ENCODE measurements around the gene CENPX.

Gene CENPX

DNA sequence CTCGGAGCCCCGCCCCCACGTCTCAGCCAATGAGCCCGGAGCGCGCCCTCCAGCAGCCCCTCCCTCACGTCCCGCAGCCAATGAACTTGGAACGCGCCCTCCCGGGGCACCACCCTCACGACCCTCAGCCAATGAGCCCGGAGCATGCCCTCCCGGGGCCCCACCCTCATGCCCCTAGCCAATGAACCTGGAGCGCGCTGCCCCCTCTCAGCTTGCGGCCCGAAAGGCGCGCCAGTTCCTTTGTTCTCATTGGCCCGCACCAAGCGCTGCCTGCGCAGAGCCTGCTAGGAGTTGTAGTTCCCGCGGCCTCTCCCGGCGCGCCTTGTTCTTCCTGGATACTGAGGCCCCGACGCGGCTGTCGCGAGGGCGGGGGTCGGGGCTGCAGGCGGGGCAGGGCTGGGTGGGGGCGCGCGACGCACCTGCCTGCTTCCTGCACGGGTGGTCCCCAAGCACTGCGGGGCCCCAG, 336 bp upstream of the CENPX start, which contains the start of gene LRRC45:
Gene LRRC45 (plus strand): TSS at position 325 of the 466 bp plus-strand sequence. CDS start 339 bp downstream, outside the sequence.
- TF ChIP-seq JUND (IDR thresholded peaks at IDR 0.05; ENCODE audit: low read depth): no peak
- peak; percentile 99 to 100 for DNase-seq (ENCODE audit: low read depth in 1 of 2, low spot score in 1 of 2)
- in situ Hi-C loops (cut with HindIII; ENCODE audit: low pct_unique_long_range_greater_than_20kb, low sequenced_read_pairs): no loop called here

DNA sequence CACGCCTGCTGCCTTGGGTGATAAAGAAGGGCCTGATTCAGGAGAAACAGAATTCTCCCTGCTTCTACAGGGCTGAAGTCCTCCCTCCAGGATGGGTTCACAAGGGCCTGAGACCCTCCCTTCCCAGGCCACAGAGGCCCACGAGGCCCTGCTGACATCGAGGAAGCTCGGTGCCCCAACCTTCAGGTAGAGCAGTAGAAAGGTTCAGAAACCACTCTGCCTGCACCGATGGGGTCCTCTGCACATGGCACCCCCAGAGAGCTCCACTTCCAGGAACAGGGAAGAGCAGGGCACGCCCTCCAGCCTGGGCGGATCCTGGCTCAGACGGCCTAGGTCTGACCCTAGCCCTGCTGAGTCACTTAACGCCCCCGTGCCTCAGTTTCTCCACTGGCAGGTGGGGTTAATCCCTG, 773 bp downstream of the CENPX start:
- no peak for DNase-seq (ENCODE audit: low read depth in 1 of 2, low spot score in 1 of 2)
- no peak for TF ChIP-seq JUND (IDR thresholded peaks at IDR 0.05; ENCODE audit: low read depth)
- in situ Hi-C loops (cut with HindIII; ENCODE audit: low pct_unique_long_range_greater_than_20kb, low sequenced_read_pairs): no loop called here

DNA sequence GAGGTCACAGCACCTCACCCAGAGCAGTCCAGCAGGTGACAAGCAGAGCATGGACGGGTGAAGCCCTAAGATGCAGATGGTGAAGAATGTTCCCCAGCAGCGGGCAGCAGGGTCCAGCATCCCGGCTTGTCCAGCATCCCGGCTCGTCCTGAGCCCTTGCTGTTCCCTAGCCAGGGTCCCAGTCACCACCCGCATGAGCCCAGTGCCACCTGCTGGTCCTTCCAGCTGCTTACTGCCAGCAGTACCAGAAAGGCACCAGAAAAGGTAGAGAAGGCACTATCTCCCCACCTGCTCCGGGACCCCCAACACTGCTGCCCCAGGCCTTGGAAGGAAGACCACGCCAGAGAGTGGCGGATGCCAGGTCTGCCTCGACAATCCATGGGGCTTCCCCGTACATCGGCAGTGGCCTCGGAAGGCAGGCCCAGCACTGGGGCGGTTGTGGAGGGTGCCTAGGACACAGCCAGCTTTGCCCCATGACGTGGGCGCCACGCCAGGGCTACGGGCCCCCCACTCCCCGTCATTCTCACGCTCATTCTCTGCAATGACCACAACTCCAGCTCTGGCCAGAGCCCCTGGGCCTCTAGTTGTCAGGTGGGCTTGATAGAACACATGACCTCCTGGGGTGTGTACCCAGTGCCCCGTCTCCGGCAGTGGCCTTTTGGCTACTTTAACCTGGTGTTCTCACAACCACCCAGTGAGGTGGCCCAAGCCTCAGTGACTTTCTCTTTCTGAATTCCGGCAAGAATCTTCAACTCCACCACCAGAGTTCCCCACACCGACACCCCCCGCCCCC, 1.4 kb downstream of the CENPX start:
- TF ChIP-seq JUND (IDR thresholded peaks at IDR 0.05; ENCODE audit: low read depth): no peak
- in situ Hi-C loops (cut with HindIII; ENCODE audit: low pct_unique_long_range_greater_than_20kb, low sequenced_read_pairs): no loop called here
- DNase-seq (ENCODE audit: low read depth in 1 of 2, low spot score in 1 of 2): peak; percentile 88

- no peak for DNase-seq (ENCODE audit: low read depth in 1 of 2, low spot score in 1 of 2)
- in situ Hi-C loops (cut with HindIII; ENCODE audit: low pct_unique_long_range_greater_than_20kb, low sequenced_read_pairs): no loop called here
- TF ChIP-seq JUND (IDR thresholded peaks at IDR 0.05; ENCODE audit: low read depth): no peak
These were observed 2.0 kb downstream of the CENPX start for GRCh38 chr17:82020572-82021106.

- DNase-seq (ENCODE audit: low read depth in 1 of 2, low spot score in 1 of 2): peak; percentile 60 to 74
These were observed 2.7 kb downstream of the CENPX start for GRCh38 chr17:82019690-82020571.

GRCh38 chr17:82018989-82019689, 3.5 kb downstream of the CENPX start:
- TF ChIP-seq JUND (IDR thresholded peaks at IDR 0.05; ENCODE audit: low read depth): no peak

More at GRCh38 chr17:82019690-82020571, 2.7 kb downstream of the CENPX start:
- in situ Hi-C loops (cut with HindIII; ENCODE audit: low pct_unique_long_range_greater_than_20kb, low sequenced_read_pairs): no loop called here
- TF ChIP-seq JUND (IDR thresholded peaks at IDR 0.05; ENCODE audit: low read depth): no peak

DNA sequence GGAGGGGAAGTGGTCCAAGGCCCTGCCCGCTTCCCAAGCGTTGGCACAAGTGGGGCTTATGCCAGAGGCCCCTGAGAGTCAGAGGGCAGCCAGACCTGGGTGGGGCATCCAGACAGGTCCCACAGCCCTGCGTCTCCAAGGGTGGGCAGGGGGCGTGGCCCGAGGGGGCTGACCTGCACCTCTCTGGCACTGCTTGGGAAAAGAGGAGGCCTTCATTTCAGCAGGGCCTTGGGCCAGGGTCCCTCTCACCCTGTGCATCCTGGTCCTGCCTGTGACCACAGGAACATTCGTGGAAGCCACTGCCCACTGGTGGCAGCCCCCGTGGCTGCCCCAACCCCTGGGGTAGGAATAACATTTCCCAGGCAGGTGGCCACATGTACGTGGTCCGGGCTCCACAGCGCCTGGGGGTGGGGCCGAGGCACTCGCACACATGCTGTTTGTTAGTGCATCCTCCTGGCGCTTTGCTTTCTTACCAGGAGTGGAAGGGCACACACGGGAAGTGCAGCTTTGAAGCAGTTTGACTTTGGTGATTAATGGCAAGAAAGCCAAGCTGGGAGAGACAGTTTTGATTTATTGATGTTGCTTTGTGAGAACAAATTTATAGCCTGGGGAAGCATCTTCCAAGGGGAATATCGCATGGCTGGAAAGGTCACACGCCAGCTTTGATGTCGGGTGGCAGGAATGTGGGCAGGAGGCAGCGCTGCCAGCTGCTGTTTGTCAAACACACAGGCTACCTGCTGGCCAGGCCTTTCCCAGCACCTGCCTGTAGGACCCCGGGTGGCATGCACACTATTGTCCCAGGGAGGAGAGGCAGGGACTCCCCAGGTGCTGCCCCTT, 4.3 kb downstream of the CENPX start:
- in situ Hi-C loops (cut with HindIII; ENCODE audit: low pct_unique_long_range_greater_than_20kb, low sequenced_read_pairs): no loop called here
- TF ChIP-seq JUND (IDR thresholded peaks at IDR 0.05; ENCODE audit: low read depth): no peak

More at GRCh38 chr17:82018989-82019689, 3.5 kb downstream of the CENPX start:
- no peak for DNase-seq (ENCODE audit: low read depth in 1 of 2, low spot score in 1 of 2)
- in situ Hi-C loops (cut with HindIII; ENCODE audit: low pct_unique_long_range_greater_than_20kb, low sequenced_read_pairs): no loop called here

GRCh38 chr17:82017612-82018151, 5.0 kb downstream of the CENPX start:
- in situ Hi-C loops (cut with HindIII; ENCODE audit: low pct_unique_long_range_greater_than_20kb, low sequenced_read_pairs): no loop called here
- no peak for DNase-seq (ENCODE audit: low read depth in 1 of 2, low spot score in 1 of 2)
- TF ChIP-seq JUND (IDR thresholded peaks at IDR 0.05; ENCODE audit: low read depth): no peak

More for the DNA sequence above, 4.3 kb downstream of the CENPX start:
- DNase-seq (ENCODE audit: low read depth in 1 of 2, low spot score in 1 of 2): no peak

GRCh38 chr17:82016875-82017459, 5.7 kb downstream of the CENPX start:
- in situ Hi-C loops (cut with HindIII; ENCODE audit: low pct_unique_long_range_greater_than_20kb, low sequenced_read_pairs): no loop called here
- no peak for TF ChIP-seq JUND (IDR thresholded peaks at IDR 0.05; ENCODE audit: low read depth)
- DNase-seq (ENCODE audit: low read depth in 1 of 2, low spot score in 1 of 2): no peak

DNA sequence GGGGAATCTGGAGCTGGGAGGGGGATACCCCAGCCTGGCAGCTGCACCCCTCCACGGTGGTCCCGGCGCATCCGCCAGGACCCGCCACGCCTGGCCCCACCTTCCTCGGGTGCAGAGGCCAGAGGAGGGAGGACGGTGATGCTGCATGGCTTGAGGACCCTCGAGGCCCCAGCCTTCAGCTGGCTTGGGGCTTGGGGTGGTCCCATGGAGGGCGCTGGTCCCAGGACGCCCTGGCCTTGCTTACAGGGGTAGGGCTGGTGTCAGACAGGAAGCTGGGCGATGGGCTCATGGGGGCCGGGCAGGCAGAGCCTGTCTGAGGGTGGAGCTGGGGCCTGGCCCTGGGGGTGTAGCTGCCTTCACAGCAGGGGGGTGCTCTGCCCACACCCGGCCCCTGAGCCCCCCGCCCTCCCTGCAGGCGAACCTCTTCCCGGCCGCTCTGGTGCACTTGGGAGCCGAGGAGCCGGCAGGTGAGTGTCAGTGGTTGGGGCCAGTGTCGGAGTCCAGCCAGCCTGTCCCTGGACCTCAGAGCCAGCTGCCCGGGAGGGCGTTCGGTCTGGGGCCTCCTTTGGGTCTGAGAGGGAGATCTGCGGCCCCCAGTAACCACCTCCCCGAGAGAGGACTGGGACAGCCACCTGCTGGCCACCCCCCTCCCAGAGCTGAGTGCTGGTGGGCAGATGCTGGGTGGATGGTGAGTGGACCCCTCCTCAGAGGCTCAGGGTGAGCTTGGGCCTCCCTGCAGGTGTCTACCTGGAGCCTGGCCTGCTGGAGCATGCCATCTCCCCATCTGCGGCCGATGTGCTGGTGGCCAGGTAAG, 6.4 kb downstream of the CENPX start:
- no peak for DNase-seq (ENCODE audit: low read depth in 1 of 2, low spot score in 1 of 2)
- in situ Hi-C loops (cut with HindIII; ENCODE audit: low pct_unique_long_range_greater_than_20kb, low sequenced_read_pairs): no loop called here
- TF ChIP-seq JUND (IDR thresholded peaks at IDR 0.05; ENCODE audit: low read depth): no peak
